ENCODE results near the gene PRKCA.
"Not testable (repeated sequence)": the region's sequence is repeated elsewhere in the genome, so short reads cannot be mapped to it uniquely, and the experiment has no call there.

PRKCA gene

GRCh38 chr17:66466106-66466820 lies 163.8 kb downstream of the PRKCA start:
- no peak for DNase-seq (ENCODE audit: low read depth in 2 of 2)

DNA sequence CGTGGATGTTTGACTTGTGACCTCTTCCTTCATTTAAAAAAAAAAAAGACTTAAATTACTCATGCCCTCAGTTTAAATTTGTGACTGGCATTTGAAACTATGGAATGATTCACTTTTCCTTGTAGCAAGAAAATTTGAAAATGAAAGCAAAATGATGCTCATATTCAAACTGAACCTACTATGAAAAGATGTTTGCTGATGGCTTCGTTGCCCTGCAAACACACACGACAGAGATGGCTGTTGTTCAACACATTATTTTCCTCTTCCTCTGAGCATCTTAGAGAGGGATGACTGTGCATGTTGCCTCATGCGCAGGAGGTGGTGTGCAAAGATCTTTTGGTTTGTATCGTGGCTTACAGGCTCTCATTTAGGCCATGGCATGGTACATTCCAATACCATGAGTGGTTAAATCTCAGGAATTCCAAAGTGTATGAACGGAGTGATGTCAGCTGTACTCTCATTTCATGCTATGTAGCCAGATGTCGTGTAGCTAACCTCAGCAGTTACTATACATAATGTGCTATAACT lies 164.5 kb downstream of the PRKCA start:
- peak; percentile 26 to 60 for DNase-seq (ENCODE audit: low read depth in 2 of 2)

DNA sequence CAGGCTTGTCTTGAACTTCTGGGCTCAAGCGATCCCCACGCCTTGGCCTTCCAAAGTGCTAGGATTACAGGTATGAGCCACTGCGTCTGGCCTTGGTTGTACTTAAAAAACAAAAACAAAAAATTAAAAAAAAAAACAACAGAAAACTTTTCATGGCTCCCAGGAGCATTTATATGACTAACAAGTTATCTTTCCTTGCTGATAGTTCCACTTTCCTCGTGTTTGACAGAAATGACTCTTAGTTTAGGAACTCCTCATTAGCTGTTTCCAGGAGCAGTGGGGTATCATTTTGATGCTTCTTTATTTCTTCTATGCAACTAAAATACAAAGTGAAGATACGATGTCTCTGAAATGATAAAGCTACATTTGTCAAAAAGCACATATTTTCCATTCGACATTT lies 165.4 kb downstream of the PRKCA start:
- no peak for DNase-seq (ENCODE audit: low read depth in 2 of 2)

DNA sequence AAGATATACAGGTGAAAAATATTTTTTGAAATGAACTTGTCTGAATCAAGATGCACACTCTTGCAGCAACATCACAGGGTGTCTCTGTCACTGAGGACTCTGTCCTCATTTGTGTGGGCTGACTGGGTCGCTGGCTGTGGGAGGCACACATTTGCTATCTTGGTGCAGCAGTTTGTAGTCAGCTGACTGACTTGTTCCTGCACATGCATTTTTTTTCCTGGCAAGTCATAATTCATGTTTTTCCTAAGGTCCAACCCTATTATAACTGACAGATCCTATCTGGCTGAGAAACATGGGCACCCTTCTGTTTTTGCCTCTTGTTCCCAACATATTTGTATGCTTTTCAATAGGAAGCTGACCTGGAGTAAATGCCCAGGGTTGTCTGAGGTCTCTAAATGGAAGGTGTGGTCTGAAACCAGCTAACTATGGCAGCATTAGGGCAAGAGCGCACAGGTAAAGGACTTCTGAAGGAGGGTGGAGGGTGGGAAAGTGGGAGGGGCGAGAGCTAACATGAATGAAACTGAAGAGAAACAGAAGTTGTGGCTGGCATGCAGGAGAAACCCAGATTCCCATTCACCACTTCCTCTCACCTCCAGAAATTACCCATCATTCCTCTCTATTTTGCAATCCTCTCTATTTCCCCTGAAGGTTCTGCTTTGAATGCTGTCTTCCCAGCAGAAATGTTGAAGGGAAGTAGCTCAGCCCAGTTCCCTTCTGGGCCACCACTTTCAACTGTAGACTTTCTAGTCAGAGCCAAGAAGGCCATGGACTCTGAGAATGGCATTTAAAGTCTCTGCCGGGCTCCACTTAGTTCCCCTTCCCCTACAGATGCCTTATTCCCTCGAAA lies 166.1 kb downstream of the PRKCA start:
- no peak for DNase-seq (ENCODE audit: low read depth in 2 of 2)

DNA sequence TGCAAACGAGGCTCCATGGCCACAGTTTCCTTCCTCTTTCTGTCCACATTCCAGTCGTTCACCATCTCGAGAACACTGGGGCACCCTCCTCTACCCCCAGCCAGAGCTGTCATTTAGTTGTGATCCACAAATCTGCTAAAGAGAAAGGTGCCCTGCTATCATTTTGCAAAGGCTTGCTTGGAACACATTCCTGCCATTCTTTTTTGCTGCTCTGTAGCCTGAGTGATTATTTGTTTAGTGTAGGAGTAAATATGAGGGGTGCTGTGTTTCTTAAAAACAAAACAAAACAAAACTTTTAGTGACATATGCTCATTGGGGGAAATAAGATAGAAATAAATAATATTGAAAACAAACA lies 166.7 kb downstream of the PRKCA start:
- DNase-seq (ENCODE audit: low read depth in 2 of 2), result no peak

DNA sequence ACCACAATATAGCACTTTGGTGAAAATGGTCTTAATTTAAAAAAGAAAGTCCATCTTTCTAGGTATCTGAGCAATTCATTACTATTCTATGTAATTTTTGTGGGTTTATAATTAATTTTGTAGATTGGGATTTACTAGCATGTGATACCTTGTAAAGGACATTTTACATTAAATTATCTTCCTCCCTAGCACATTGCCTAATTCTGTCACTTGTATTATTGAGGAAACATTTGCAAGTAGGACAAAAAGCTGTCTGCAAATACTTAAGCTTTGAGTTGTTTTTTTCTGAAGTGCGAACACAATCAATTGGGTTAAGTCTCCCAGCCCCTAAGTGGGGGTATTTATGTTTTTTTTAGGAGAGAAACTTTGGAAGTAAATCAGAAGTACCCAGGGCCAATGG lies 167.0 kb downstream of the PRKCA start:
- DNase-seq (ENCODE audit: low read depth in 2 of 2), result no peak

DNA sequence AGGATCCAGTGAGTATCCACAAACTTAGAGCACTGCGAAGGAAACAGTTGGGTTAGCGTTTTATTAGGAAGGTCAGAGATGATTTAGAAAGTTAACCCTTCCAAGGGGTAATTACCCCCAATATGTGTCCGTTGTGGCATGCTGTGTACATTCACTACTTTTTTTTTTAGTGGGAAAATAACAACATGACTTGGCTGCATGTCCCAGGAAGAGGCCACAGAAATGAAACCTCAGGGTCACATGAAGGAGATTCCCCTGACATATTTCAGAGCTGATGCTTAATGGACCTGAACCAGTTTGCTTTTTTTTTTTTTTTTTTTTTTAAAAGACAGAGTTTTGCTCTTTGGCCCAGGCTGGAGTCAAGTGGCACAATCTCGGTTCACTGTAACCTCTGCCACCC lies 167.5 kb downstream of the PRKCA start:
- no peak for DNase-seq (ENCODE audit: low read depth in 2 of 2)

- no peak for DNase-seq (ENCODE audit: low read depth in 2 of 2)
Measured at GRCh38 chr17:66472123-66472522, 169.7 kb downstream of the PRKCA start.

DNA sequence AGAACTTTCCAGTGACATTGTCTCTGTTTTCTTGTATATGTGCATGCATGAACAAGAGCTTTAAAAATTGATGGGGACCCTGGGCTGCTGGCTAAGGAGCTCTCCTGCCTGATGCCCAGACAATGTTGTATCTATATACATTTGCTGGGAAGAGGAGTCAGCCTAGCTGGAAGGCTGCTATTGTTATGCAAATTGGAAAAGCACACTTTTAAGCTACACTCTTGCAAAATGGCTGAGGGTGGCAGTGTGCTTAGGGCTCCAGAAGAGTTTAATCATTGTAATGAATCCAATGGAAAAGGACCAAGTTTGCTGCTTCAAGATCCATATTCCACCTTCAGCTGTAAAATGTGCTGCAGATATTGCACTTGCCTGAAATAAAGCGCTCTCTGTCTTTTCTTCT lies 171.8 kb downstream of the PRKCA start:
- no peak for DNase-seq (ENCODE audit: low read depth in 2 of 2)

DNA sequence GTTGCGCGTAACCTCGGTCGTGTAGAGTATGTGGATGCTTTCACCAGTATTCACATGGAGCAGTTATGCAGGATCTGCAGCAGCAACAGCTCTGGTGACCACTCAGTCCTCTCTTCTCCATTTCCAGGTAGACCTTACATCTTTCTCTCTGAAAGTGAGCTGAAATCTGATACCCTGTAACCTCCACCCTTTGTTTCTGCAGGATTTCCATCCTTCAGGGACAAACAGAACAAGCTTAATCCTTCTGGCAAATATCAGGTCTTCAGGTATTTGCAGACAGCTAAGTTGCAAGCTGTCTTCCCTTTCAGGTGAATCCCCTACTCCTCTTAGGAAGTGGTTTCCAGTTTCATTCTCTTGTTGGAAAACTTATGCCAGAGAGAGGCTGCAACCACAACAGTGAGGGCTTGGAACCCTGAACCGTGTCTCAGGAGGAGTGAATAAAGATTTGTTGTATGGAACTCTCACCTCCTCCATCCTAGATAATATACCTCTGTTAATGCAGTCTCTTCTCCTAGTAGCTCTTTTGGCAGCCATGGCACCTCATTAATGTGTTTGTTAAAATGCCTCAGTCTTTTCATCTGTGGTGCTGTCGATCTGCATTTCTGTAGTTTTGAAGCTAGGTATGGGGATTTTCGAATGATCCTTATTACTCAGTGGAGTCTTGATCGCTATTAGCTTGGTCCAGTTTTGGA lies 172.5 kb downstream of the PRKCA start:
- no peak for DNase-seq (ENCODE audit: low read depth in 2 of 2)

- DNase-seq (ENCODE audit: low read depth in 2 of 2), result no peak
Measured at GRCh38 chr17:66476014-66476413, 173.6 kb downstream of the PRKCA start.

DNA sequence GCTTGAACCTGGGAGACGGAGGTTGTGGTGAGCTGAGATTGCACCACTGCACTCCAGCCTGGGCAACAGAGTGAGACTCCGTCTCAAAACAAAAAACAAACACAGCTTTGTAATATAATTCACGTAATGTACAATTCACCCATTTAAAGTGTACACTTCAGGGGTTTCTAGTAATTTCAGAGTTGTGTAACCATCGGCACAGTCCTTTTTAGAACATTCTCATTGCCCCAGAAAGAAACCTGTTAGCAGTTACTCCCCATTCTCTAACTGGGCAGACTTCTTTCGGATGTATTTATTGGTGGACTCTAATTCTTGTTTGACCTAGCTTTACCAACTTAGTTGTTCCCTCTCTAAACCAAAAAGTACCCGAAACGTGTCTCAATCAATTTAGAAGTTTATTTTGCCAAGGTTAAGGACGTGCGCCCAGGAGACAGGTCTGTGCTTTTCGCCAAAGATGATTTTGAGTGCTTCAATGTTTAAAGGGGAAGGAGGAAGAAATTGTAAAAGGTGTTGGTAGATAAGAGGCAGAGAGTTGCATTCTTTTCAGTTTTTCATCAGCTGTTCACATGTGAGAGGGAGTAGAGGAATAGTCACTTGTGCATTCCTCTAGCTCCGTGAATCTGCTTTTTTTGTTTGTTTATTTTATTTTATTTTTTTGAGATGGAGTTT lies 175.3 kb downstream of the PRKCA start:
- DNase-seq (ENCODE audit: low read depth in 2 of 2), result no peak

GRCh38 chr17:66479230-66479889 lies 176.9 kb downstream of the PRKCA start:
- not testable (repeated sequence) for DNase-seq (ENCODE audit: low read depth in 2 of 2)

- no peak for DNase-seq (ENCODE audit: low read depth in 2 of 2)
Measured at GRCh38 chr17:66480243-66480642, 177.8 kb downstream of the PRKCA start.

DNA sequence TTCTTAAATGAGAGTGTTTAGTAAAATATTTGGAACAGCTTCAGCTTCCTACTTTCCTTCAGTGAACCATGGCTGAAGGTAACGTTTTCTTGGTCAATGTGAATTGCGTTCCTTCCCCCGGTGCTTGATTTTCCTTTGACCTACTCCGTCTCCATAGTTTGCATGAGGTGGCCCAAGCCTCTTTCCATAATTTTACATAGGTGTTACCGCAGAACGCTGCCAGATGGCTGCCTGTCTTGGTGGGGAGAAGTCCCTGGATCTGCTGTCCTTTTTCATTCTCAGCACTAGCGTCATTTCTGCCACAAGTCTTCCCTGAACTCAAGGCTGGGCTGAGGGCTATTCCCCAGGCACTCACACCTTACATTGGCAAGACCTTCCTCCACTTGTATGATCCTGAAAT lies 178.4 kb downstream of the PRKCA start:
- no peak for DNase-seq (ENCODE audit: low read depth in 2 of 2)

- no peak for DNase-seq (ENCODE audit: low read depth in 2 of 2)
Measured at GRCh38 chr17:66481271-66481670, 178.9 kb downstream of the PRKCA start.

DNA sequence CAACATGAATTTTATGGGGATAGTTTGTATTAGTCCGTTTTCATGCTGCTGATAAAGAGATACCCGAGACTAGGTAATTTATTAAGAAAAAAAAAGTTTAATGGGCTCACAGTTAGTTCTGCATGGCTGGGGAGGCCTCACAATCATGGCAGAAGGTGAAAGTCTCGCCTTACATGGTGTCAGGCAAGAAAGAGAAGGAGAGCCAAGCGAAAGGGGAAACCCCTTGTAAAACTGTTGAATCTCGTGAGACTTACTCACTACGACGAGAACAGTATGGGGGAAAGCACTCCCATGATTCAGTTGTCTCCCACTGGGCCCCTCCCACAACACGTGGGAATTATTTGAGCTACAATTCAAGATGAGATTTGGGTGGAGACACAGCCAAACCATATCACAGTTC lies 181.5 kb downstream of the PRKCA start:
- DNase-seq (ENCODE audit: low read depth in 2 of 2), result no peak

- DNase-seq (ENCODE audit: low read depth in 2 of 2), result no peak
Measured at GRCh38 chr17:66485309-66485947, 183.0 kb downstream of the PRKCA start.

DNA sequence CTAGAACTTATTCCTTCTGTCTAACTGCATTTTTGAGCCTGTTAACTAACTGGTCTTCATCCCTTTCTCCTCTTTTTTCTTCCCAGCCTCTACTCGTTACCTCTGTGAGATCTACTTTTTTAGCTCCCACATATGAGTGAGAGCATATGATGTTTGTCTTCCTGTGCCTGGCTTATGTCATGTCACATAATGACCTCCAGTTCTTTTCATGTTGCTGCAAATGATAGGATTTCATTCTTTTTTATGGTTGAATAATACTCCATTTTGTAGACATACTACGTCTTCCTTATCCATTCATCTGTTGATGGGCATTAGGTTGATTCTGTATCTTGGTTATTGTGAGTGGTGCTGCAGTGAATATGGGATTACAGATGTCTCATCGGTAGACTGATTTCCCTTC lies 184.7 kb downstream of the PRKCA start:
- no peak for DNase-seq (ENCODE audit: low read depth in 2 of 2)

DNA sequence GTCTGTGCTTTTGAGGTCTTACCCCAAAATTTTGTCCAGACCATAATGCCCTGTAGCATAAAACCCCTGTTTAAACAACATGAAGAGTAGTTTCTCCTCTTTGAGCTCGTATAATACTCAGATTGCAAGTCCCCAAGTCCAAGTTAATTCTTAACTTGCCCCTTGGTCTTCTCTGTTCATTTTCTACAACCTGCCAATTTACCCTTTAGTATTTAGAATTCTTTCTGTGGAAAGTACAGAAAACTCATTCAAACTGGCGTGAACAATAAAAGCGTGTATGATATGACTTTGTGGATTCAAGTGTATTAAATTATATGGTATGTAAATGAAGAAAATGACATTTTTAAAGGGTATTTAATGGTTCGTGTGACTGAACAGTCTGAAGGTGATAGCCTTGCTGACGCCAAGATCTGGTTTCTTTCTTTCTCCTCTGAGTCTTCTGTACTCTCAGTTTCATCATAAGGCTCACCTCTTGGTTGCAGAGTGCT lies 185.6 kb downstream of the PRKCA start:
- no peak for DNase-seq (ENCODE audit: low read depth in 2 of 2)

GRCh38 chr17:66488864-66489263 lies 186.5 kb downstream of the PRKCA start:
- DNase-seq (ENCODE audit: low read depth in 2 of 2), result no peak
